VCaP (cell line): Measurements from ENCODE around the gene GRAMD2A.
A peak's percentile ranks its signal among the peaks of the same experiment; 100 is the strongest.

Source experiments
- H3K27ac ChIP-seq: fragments of 450-650 bp; 2 replicates; pipeline ENCODE4 v1.5.1; 2017
- CTCF ChIP-seq: fragments of 450-650 bp; conservative IDR thresholded peaks from 2 replicates; pipeline ENCODE4 v1.5.1; 2017; ENCODE audit warnings: mild to moderate bottlenecking, moderate library complexity

GRAMD2A gene

GRCh38 chr15:72216079-72216478, 18.5 kb upstream of the GRAMD2A start:
- no peak overlapping the region for H3K27ac ChIP-seq
- TF ChIP-seq CTCF = no peak

- peak overlapping the region; percentile 42 for H3K27ac ChIP-seq
- no peak for TF ChIP-seq CTCF
Measured at GRCh38 chr15:72207558-72208085, 10.0 kb upstream of the GRAMD2A start.

GRCh38 chr15:72206677-72207000, 9.1 kb upstream of the GRAMD2A start:
- peak overlapping the region; percentile 42 for H3K27ac ChIP-seq
- TF ChIP-seq CTCF = no peak

GRCh38 chr15:72205896-72206676, 8.5 kb upstream of the GRAMD2A start:
- H3K27ac ChIP-seq = peak overlapping the region; percentile 42
- no peak for TF ChIP-seq CTCF

- TF ChIP-seq CTCF = no peak
- H3K27ac ChIP-seq = peak overlapping the region; percentile 42
Measured at GRCh38 chr15:72205273-72205672, 7.7 kb upstream of the GRAMD2A start.

GRCh38 chr15:72203507-72203837, 5.9 kb upstream of the GRAMD2A start:
- H3K27ac ChIP-seq = peak overlapping the region; percentile 42
- no peak for TF ChIP-seq CTCF

GRCh38 chr15:72202801-72203506, 5.4 kb upstream of the GRAMD2A start:
- no peak for TF ChIP-seq CTCF
- H3K27ac ChIP-seq = peak overlapping the region; percentile 42
